ENCODE data around the gene PITPNM1.
A peak's percentile ranks its signal among the peaks of the same experiment; 100 is the strongest.
"Not testable (repeated sequence)": the region's sequence is repeated elsewhere in the genome, so short reads cannot be mapped to it uniquely, and the experiment has no call there.

The PITPNM1 gene

GRCh38 chr11:67476692-67477091 is 28.5 kb downstream of the PITPNM1 start:
- H3K9ac ChIP-seq; H2AFZ ChIP-seq (ENCODE audit: low read depth); H4K20me1 ChIP-seq (ENCODE audit: insufficient read depth); H3K4me2 ChIP-seq; H3K4me3 ChIP-seq (IDR thresholded peaks at IDR 0.05; ENCODE audit: insufficient read depth, low read depth, low read length); H3K4me1 ChIP-seq (ENCODE audit: low read depth, poor library complexity, severe bottlenecking); H3K79me2 ChIP-seq (ENCODE audit: insufficient read depth, low read depth); H3K27ac ChIP-seq; H3K36me3 ChIP-seq (ENCODE audit: insufficient read depth): not testable (repeated sequence)
- peaks cover 28% of the 10 kb centered on the region; the same call in 1 of the 2 replicates for H3K27me3 ChIP-seq (ENCODE audit: insufficient read depth, low read depth)

DNA sequence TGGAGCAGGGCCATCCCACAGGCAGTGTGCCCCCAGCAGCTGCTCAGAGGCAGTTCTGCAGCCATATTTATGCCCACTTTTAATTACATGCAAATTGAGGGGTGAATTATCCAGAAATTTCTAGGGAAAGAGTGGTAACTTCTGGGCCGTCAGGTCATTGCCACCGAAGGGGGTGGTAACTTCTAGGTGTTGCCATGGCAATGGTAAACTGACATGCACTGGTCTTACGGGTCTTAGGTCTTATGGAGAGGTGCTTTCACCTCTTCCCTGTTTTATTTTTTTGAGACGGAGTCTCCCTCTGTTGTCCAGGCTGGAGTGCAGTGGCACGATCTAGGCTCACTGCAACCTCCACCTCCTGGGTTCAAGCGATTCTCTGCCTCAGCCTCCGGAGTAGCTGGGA is 32.3 kb downstream of the PITPNM1 start:
- Histone ChIP-seq H2AFZ (ENCODE audit: low read depth) (no peak overlapping the region), H3K9ac (no peak overlapping the region), H3K4me2 (no peak overlapping the region), H3K79me2 (ENCODE audit: insufficient read depth, low read depth) (no peaks in the 10 kb centered on the region), H3K4me3 (IDR thresholded peaks at IDR 0.05; ENCODE audit: insufficient read depth, low read depth, low read length) (no peak overlapping the region), H4K20me1 (ENCODE audit: insufficient read depth) (no peaks in the 10 kb centered on the region), H3K27me3 (ENCODE audit: insufficient read depth, low read depth) (peaks cover 8% of the 10 kb centered on the region; the same call in 1 of the 2 replicates), H3K36me3 (ENCODE audit: insufficient read depth) (no peaks in the 10 kb centered on the region), H3K27ac (no peak overlapping the region), H3K4me1 (ENCODE audit: low read depth, poor library complexity, severe bottlenecking) (peaks cover 7% of the 10 kb centered on the region)
- TF ChIP-seq, protein P1, sequence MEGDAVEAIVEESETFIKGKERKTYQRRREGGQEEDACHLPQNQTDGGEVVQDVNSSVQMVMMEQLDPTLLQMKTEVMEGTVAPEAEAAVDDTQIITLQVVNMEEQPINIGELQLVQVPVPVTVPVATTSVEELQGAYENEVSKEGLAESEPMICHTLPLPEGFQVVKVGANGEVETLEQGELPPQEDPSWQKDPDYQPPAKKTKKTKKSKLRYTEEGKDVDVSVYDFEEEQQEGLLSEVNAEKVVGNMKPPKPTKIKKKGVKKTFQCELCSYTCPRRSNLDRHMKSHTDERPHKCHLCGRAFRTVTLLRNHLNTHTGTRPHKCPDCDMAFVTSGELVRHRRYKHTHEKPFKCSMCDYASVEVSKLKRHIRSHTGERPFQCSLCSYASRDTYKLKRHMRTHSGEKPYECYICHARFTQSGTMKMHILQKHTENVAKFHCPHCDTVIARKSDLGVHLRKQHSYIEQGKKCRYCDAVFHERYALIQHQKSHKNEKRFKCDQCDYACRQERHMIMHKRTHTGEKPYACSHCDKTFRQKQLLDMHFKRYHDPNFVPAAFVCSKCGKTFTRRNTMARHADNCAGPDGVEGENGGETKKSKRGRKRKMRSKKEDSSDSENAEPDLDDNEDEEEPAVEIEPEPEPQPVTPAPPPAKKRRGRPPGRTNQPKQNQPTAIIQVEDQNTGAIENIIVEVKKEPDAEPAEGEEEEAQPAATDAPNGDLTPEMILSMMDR (conservative IDR thresholded peaks at IDR 0.05; ENCODE audit: low read depth, low read length), result no peak

DNA sequence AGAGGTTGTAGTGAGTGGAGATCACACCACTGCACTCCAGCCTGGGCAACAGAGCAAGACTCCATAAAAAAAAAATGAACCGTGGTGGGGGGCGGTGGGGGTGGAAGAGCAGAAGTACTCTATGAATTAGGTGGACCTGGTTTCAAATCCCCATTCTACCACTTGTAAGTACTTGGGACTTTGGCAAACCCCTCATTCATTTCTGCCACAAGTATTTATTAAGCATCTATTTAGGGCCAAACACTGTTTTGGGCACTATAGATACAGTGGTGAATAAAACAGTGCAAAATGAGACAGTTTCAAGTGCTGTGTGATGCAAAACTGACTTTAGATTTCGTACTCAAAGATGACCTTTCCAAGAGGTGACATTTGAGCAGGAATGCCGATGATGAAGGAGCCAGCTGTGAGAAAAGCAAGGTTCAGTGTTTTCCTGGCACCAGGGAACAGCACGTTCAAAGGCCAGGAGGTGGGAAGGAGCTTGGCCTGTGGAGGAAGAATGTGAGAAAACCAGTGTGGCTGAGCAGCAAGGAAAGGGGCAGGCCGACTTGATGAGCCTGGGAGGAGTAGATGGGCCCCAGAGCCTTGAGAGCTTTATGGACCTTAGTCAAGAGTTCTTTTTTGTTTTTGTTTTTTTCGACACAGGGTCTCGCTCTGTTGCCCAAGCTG is 34.7 kb downstream of the PITPNM1 start:
- TF ChIP-seq, protein P1 (conservative IDR thresholded peaks at IDR 0.05; ENCODE audit: low read depth, low read length), result no peak
- Histone ChIP-seq H3K4me1 (ENCODE audit: low read depth, poor library complexity, severe bottlenecking) (peaks cover 13% of the 10 kb centered on the region), H3K79me2 (ENCODE audit: insufficient read depth, low read depth) (no peaks in the 10 kb centered on the region), H3K36me3 (ENCODE audit: insufficient read depth) (no peaks in the 10 kb centered on the region), H3K27me3 (ENCODE audit: insufficient read depth, low read depth) (peaks cover 8% of the 10 kb centered on the region; the same call in 1 of the 2 replicates), H3K4me2 (no peak overlapping the region), H3K9ac (no peak overlapping the region), H3K27ac (no peak overlapping the region), H4K20me1 (ENCODE audit: insufficient read depth) (no peaks in the 10 kb centered on the region), H2AFZ (ENCODE audit: low read depth) (no peak overlapping the region), H3K4me3 (IDR thresholded peaks at IDR 0.05; ENCODE audit: insufficient read depth, low read depth, low read length) (no peak overlapping the region)

- H3K4me2 ChIP-seq, result peak overlapping the region; percentile 91
Observed at GRCh38 chr11:67469508-67469811, 35.7 kb downstream of the PITPNM1 start.

More at GRCh38 chr11:67469508-67469811, 35.7 kb downstream of the PITPNM1 start:
- H3K4me1 ChIP-seq (ENCODE audit: low read depth, poor library complexity, severe bottlenecking), result peaks cover 15% of the 10 kb centered on the region
- peak overlapping the region; percentile 99 for H2AFZ ChIP-seq (ENCODE audit: low read depth)
- H3K27ac ChIP-seq, result no peak overlapping the region
- no peak overlapping the region for H3K4me3 ChIP-seq (IDR thresholded peaks at IDR 0.05; ENCODE audit: insufficient read depth, low read depth, low read length)
- no peaks in the 10 kb centered on the region for H4K20me1 ChIP-seq (ENCODE audit: insufficient read depth)
- no peaks in the 10 kb centered on the region for H3K36me3 ChIP-seq (ENCODE audit: insufficient read depth)
- no peaks in the 10 kb centered on the region for H3K79me2 ChIP-seq (ENCODE audit: insufficient read depth, low read depth)
- H3K9ac ChIP-seq, result peak overlapping the region; percentile 59; the same call in 1 of the 2 replicates
- peaks cover 5% of the 10 kb centered on the region; the same call in 1 of the 2 replicates for H3K27me3 ChIP-seq (ENCODE audit: insufficient read depth, low read depth)
- TF ChIP-seq, protein P1 (conservative IDR thresholded peaks at IDR 0.05; ENCODE audit: low read depth, low read length), result peak; percentile 48

Measured in KMS-11 (cell line).